Glutamatergic neuron (in vitro differentiated cells): ENCODE data around the gene ATP5MK. TPM values are rescaled to one million over a fixed set of nuclear protein-coding genes. Genes with fewer than 3 reads are reported as not detected.
"Not testable (repeated sequence)": the region's sequence is repeated elsewhere in the genome, so short reads cannot be mapped to it uniquely, and the experiment has no call there.

Experiments used
- DNase-seq: peaks from one replicate; pipeline ENCODE4 v3.0.0; 2022
- H3K27ac Mint-ChIP-seq: one replicate; pipeline ENCODE4 v1.8.0; 2020; ENCODE audit warnings: mild to moderate bottlenecking, mixed read lengths, inconsistent platforms; ENCODE audit not compliant: unreplicated experiment
- H3K27me3 Mint-ChIP-seq: one replicate; pipeline ENCODE4 v1.8.0; 2020; ENCODE audit warnings: mild to moderate bottlenecking, moderate library complexity, mixed read lengths, inconsistent platforms; ENCODE audit not compliant: unreplicated experiment
- H3K36me3 Mint-ChIP-seq: one replicate; pipeline ENCODE4 v1.8.0; 2020; ENCODE audit warnings: mild to moderate bottlenecking, mixed read lengths, inconsistent platforms; ENCODE audit not compliant: unreplicated experiment
- H3K4me1 Mint-ChIP-seq: one replicate; pipeline ENCODE4 v1.8.0; 2020; ENCODE audit warnings: mild to moderate bottlenecking, low read depth, mixed read lengths, inconsistent platforms; ENCODE audit not compliant: unreplicated experiment
- H3K4me3 Mint-ChIP-seq: one replicate; pipeline ENCODE4 v1.8.0; 2020; ENCODE audit warnings: mild to moderate bottlenecking, mixed read lengths, inconsistent platforms; ENCODE audit not compliant: unreplicated experiment
- H3K9me3 Mint-ChIP-seq: one replicate; pipeline ENCODE4 v1.8.0; 2020; ENCODE audit warnings: mild to moderate bottlenecking, moderate library complexity, mixed read lengths, inconsistent platforms; ENCODE audit not compliant: unreplicated experiment
- CTCF ChIP-seq: fragments of 200-600 bp; sonication (generic); IDR thresholded peaks from one replicate; pipeline ENCODE4 v1.5.0; 2021; ENCODE audit not compliant: partially characterized antibody, unreplicated experiment
- total RNA-seq: library from RNA; stranded (reverse); fragmentation: NEBNext Ultra II Directional; extraction: Animal tissue kit (Norgen Biotek cat#: 25700); gene quantifications from one replicate; pipeline ENCODE4 v1.2.1, GENCODE V29; 2021; ENCODE audit not compliant: unreplicated experiment

Gene ATP5MK
- total RNA-seq, 1 donor from 2014 or later: 330 TPM

GRCh38 chr10:103367379-103367781 lies 28.9 kb downstream of the ATP5MK start:
- no peaks in the 10 kb centered on the region for H3K36me3 Mint-ChIP-seq
- peaks cover 2% of the 10 kb centered on the region for H3K27me3 Mint-ChIP-seq
- peaks cover 1% of the 10 kb centered on the region for H3K9me3 Mint-ChIP-seq
- no peak for DNase-seq
- H3K4me1 Mint-ChIP-seq: peaks cover 2% of the 10 kb centered on the region
- H3K27ac Mint-ChIP-seq: peak overlapping the region; percentile 76
- TF ChIP-seq CTCF: no peak
- peak overlapping the region; percentile 90 for H3K4me3 Mint-ChIP-seq

- H3K9me3 Mint-ChIP-seq, H3K27ac Mint-ChIP-seq, H3K4me1 Mint-ChIP-seq, H3K36me3 Mint-ChIP-seq, H3K4me3 Mint-ChIP-seq, H3K27me3 Mint-ChIP-seq, DNase-seq: not testable (repeated sequence)
Measured at GRCh38 chr10:103360791-103361190, 35.5 kb downstream of the ATP5MK start.

- not testable (repeated sequence) for H3K27ac Mint-ChIP-seq, H3K36me3 Mint-ChIP-seq, H3K27me3 Mint-ChIP-seq, DNase-seq, H3K4me3 Mint-ChIP-seq, H3K9me3 Mint-ChIP-seq, H3K4me1 Mint-ChIP-seq
Measured at GRCh38 chr10:103359493-103359892, 36.8 kb downstream of the ATP5MK start.

DNA sequence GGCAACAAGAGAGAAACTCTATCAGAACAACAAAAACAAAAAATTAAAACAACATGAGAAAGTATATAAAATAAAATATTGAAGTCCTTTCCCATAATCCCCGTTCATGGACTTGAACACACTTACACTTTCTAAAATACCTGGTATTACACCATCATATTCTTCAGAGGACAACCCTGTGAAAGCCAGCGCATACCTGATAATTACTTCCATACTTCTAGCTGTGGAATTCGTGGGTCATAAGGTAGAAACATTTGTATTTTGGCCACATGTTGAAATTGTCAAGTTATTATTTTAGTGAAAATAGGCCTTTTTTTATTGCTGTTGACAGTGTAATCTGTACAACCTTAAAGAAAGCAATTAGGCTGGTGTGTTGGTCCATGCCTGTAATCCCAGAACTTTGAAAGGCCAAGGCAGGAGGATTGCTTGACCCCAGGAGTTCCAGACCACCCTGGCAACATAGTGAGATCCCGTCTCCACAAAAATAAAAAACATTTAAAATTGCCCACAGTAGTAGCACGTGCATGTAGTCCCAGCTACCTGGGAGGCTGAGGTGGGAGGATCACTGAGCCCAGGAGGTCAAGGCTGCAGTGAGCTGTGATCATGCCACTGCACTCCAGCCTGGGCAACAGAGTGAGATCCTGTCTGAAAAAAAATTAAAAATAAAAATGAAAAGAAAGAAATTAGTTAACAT lies 40.2 kb downstream of the ATP5MK start:
- H3K4me3 Mint-ChIP-seq: no peak overlapping the region
- H3K27me3 Mint-ChIP-seq: no peaks in the 10 kb centered on the region
- TF ChIP-seq CTCF: no peak
- no peaks in the 10 kb centered on the region for H3K4me1 Mint-ChIP-seq
- H3K27ac Mint-ChIP-seq: no peak overlapping the region
- H3K36me3 Mint-ChIP-seq: no peaks in the 10 kb centered on the region
- H3K9me3 Mint-ChIP-seq: peaks cover 1% of the 10 kb centered on the region
- DNase-seq: no peak

GRCh38 chr10:103354567-103354966 lies 41.7 kb downstream of the ATP5MK start:
- DNase-seq, H3K27me3 Mint-ChIP-seq, H3K4me3 Mint-ChIP-seq, H3K27ac Mint-ChIP-seq, H3K9me3 Mint-ChIP-seq, H3K36me3 Mint-ChIP-seq, H3K4me1 Mint-ChIP-seq: not testable (repeated sequence)

DNA sequence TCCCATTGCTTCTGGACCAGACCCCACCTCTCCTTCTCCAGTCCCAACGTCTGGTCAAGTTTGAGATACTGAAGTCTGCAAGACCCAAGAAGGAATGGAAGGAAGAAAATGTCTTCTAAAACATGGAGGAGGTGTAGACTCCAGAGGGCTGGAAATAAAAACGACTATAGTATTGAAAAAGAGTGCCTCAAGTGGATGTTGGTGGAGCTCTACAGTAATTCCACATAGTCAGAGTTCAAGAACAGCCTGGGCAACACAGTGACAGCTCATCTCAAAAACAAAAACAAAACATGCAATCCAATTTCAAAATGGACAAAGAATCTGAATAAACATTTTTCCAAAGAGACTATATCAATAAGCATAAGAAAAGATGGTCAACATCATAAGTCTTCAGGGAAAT lies 43.0 kb downstream of the ATP5MK start:
- no peak for TF ChIP-seq CTCF
- H3K36me3 Mint-ChIP-seq: no peaks in the 10 kb centered on the region
- no peak overlapping the region for H3K4me3 Mint-ChIP-seq
- peaks cover 5% of the 10 kb centered on the region for H3K9me3 Mint-ChIP-seq
- no peak for DNase-seq
- H3K4me1 Mint-ChIP-seq: peaks cover 2% of the 10 kb centered on the region
- no peaks in the 10 kb centered on the region for H3K27me3 Mint-ChIP-seq
- no peak overlapping the region for H3K27ac Mint-ChIP-seq
